GM12878 (cell line): Measurements from ENCODE around the gene NPAS3. TPM values are rescaled to one million over a fixed set of nuclear protein-coding genes. Genes with fewer than 3 reads are reported as not detected.

Experiments used
- polyA plus RNA-seq, 11 experiments: library from polyadenylated mRNA; depleted of rRNA in 4 of 11; unstranded in 6 of 11; stranded (reverse) in 5 of 11; fragments of >200 nt; fragmentation: Nextera tagmentation in 4 of 11; fragmentation: Illumina TruSeq in 1 of 11; extraction: Ambion mirVana in 4 of 11; extraction: Trizol in 1 of 11; gene quantifications; 1 replicate in 1 of 11; 2 replicates in 10 of 11; pipeline versions ENCODE4 v1.2.1 to v1.2.3, GENCODE V29; 2011 to 2016; ENCODE audit warnings: inconsistent platforms in 2 of 11, missing spikeins in 2 of 11, low read depth in 1 of 11
- total RNA-seq, 4 experiments: library from RNA; depleted of rRNA in 3 of 4; stranded (reverse); fragments of >200 nt in 3 of 4; fragmentation: Illumina TruSeq in 1 of 4; extraction: Trizol in 1 of 4; gene quantifications; 2 replicates each; pipeline versions ENCODE4 v1.2.1 to v1.2.3, GENCODE V29; 2013 to 2021
- TF ChIP-seq, protein P1 (sequence below): fragments of 450-650 bp; IDR thresholded peaks from 2 replicates; pipeline ENCODE4 v1.6.1; 2016; ENCODE audit warnings: mild to moderate bottlenecking, moderate library complexity, borderline replicate concordance
- TF ChIP-seq, protein P2 (sequence below): fragments of 450-650 bp; formaldehyde crosslinking; IDR thresholded peaks from 2 replicates; pipeline ENCODE4 v1.4.0; 2020; ENCODE audit warnings: mild to moderate bottlenecking, moderate library complexity
- TF ChIP-seq, protein P3 (sequence below): fragments of 450-650 bp; IDR thresholded peaks from 2 replicates; pipeline ENCODE4 v1.6.1; 2017; ENCODE audit warnings: mild to moderate bottlenecking

The NPAS3 gene
- total and polyA plus RNA-seq, 10 of the 15 experiments (the other 5 are each of a cell fraction or from before 2014, with no cell fraction given): under 0.01 to 2.7 (median 0.03) TPM; not detected in 6

DNA sequence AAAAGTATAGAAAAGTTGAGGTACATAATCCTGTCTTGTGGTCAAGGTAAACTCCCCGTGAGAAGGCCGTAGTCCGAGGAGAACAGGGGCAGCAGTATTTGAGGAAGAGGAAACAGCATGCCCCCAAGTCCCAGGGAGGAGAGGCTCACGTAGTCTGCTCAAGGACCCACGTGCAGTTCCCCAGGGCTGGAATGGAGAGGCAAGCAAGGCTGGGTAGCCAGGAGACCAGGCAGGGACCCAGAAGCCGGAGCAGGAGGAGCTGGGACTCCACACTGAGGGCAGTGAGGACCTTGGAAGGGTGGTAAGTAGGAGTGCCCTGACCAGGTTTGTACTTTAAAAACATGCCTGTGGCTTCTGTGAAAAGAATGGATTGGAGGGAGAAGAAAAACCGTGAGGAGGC lies 912.1 kb downstream of the NPAS3 start (continued):
- TF ChIP-seq, protein P1, sequence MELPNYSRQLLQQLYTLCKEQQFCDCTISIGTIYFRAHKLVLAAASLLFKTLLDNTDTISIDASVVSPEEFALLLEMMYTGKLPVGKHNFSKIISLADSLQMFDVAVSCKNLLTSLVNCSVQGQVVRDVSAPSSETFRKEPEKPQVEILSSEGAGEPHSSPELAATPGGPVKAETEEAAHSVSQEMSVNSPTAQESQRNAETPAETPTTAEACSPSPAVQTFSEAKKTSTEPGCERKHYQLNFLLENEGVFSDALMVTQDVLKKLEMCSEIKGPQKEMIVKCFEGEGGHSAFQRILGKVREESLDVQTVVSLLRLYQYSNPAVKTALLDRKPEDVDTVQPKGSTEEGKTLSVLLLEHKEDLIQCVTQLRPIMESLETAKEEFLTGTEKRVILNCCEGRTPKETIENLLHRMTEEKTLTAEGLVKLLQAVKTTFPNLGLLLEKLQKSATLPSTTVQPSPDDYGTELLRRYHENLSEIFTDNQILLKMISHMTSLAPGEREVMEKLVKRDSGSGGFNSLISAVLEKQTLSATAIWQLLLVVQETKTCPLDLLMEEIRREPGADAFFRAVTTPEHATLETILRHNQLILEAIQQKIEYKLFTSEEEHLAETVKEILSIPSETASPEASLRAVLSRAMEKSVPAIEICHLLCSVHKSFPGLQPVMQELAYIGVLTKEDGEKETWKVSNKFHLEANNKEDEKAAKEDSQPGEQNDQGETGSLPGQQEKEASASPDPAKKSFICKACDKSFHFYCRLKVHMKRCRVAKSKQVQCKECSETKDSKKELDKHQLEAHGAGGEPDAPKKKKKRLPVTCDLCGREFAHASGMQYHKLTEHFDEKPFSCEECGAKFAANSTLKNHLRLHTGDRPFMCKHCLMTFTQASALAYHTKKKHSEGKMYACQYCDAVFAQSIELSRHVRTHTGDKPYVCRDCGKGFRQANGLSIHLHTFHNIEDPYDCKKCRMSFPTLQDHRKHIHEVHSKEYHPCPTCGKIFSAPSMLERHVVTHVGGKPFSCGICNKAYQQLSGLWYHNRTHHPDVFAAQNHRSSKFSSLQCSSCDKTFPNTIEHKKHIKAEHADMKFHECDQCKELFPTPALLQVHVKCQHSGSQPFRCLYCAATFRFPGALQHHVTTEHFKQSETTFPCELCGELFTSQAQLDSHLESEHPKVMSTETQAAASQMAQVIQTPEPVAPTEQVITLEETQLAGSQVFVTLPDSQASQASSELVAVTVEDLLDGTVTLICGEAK: no peak
- TF ChIP-seq, protein P2, sequence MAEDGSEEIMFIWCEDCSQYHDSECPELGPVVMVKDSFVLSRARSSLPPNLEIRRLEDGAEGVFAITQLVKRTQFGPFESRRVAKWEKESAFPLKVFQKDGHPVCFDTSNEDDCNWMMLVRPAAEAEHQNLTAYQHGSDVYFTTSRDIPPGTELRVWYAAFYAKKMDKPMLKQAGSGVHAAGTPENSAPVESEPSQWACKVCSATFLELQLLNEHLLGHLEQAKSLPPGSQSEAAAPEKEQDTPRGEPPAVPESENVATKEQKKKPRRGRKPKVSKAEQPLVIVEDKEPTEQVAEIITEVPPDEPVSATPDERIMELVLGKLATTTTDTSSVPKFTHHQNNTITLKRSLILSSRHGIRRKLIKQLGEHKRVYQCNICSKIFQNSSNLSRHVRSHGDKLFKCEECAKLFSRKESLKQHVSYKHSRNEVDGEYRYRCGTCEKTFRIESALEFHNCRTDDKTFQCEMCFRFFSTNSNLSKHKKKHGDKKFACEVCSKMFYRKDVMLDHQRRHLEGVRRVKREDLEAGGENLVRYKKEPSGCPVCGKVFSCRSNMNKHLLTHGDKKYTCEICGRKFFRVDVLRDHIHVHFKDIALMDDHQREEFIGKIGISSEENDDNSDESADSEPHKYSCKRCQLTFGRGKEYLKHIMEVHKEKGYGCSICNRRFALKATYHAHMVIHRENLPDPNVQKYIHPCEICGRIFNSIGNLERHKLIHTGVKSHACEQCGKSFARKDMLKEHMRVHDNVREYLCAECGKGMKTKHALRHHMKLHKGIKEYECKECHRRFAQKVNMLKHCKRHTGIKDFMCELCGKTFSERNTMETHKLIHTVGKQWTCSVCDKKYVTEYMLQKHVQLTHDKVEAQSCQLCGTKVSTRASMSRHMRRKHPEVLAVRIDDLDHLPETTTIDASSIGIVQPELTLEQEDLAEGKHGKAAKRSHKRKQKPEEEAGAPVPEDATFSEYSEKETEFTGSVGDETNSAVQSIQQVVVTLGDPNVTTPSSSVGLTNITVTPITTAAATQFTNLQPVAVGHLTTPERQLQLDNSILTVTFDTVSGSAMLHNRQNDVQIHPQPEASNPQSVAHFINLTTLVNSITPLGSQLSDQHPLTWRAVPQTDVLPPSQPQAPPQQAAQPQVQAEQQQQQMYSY (CRISPR knock-in tag): no peak
- TF ChIP-seq, protein P3, sequence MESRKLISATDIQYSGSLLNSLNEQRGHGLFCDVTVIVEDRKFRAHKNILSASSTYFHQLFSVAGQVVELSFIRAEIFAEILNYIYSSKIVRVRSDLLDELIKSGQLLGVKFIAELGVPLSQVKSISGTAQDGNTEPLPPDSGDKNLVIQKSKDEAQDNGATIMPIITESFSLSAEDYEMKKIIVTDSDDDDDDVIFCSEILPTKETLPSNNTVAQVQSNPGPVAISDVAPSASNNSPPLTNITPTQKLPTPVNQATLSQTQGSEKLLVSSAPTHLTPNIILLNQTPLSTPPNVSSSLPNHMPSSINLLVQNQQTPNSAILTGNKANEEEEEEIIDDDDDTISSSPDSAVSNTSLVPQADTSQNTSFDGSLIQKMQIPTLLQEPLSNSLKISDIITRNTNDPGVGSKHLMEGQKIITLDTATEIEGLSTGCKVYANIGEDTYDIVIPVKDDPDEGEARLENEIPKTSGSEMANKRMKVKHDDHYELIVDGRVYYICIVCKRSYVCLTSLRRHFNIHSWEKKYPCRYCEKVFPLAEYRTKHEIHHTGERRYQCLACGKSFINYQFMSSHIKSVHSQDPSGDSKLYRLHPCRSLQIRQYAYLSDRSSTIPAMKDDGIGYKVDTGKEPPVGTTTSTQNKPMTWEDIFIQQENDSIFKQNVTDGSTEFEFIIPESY: no peak
